HepG2 (cell line): ENCODE results near the gene HYOU1. TPM values are rescaled to one million over a fixed set of nuclear protein-coding genes. Genes with fewer than 3 reads are reported as not detected.

Source experiments
- ATF2 ChIP-seq: sonication (generic); formaldehyde crosslinking; IDR thresholded peaks from 2 replicates; pipeline ENCODE4 v1.4.0; 2020; ENCODE audit warnings: missing genetic modification reagents
- BATF2 ChIP-seq: sonication (generic); formaldehyde crosslinking; IDR thresholded peaks from 2 replicates; pipeline ENCODE4 v1.8.0; 2022; ENCODE audit warnings: mild to moderate bottlenecking, missing genetic modification reagents, moderate library complexity
- BORCS8-MEF2B ChIP-seq: sonication (generic); formaldehyde crosslinking; IDR thresholded peaks from 2 replicates; pipeline ENCODE4 v1.8.0; 2022; ENCODE audit warnings: mild to moderate bottlenecking, missing genetic modification reagents
- CENPT ChIP-seq: sonication (generic); formaldehyde crosslinking; IDR thresholded peaks from 2 replicates; pipeline ENCODE4 v1.8.0; 2022; ENCODE audit warnings: low read depth, mild to moderate bottlenecking, moderate library complexity, missing genetic modification reagents
- SMAD9 ChIP-seq: sonication (generic); formaldehyde crosslinking; IDR thresholded peaks from 2 replicates; pipeline ENCODE4 v1.5.1; 2020; ENCODE audit warnings: mild to moderate bottlenecking, missing genetic modification reagents
- TFDP1 ChIP-seq: IDR thresholded peaks from 2 replicates; pipeline ENCODE4 v1.6.1; 2016; ENCODE audit warnings: missing compliant biosample characterization, missing genetic modification reagents, borderline replicate concordance
- ZBTB7B ChIP-seq: sonication (generic); formaldehyde crosslinking; IDR thresholded peaks from 2 replicates; pipeline ENCODE4 v1.4.0; 2020; ENCODE audit warnings: missing genetic modification reagents
- ZHX1 ChIP-seq: sonication (generic); formaldehyde crosslinking; IDR thresholded peaks from 2 replicates; pipeline ENCODE4 v1.8.1; 2022; ENCODE audit warnings: low read depth, mild to moderate bottlenecking, missing genetic modification reagents
- ZMAT3 ChIP-seq: sonication (generic); formaldehyde crosslinking; conservative IDR thresholded peaks from 2 replicates; pipeline ENCODE4 v1.7.0; 2021; ENCODE audit warnings: missing genetic modification reagents
- ZNF17 ChIP-seq: sonication (generic); formaldehyde crosslinking; IDR thresholded peaks from 2 replicates; pipeline ENCODE4 v1.5.0; 2020; ENCODE audit warnings: mild to moderate bottlenecking, missing genetic modification reagents
- ZNF275 ChIP-seq: sonication (generic); formaldehyde crosslinking; IDR thresholded peaks from 2 replicates; pipeline ENCODE4 v1.8.0; 2022; ENCODE audit warnings: missing genetic modification reagents, mild to moderate bottlenecking, inconsistent platforms, borderline replicate concordance
- ZNF33B ChIP-seq: sonication (generic); formaldehyde crosslinking; IDR thresholded peaks from 2 replicates; pipeline ENCODE4 v1.5.1; 2020; ENCODE audit warnings: mild to moderate bottlenecking, missing genetic modification reagents
- ZNF350 ChIP-seq: sonication (generic); formaldehyde crosslinking; IDR thresholded peaks from 2 replicates; pipeline ENCODE4 v1.4.0; 2020; ENCODE audit warnings: mild to moderate bottlenecking, low read depth, missing genetic modification reagents, borderline replicate concordance
- ZNF678 ChIP-seq: sonication (generic); formaldehyde crosslinking; IDR thresholded peaks from 2 replicates; pipeline ENCODE4 v1.4.0; 2020; ENCODE audit warnings: mild to moderate bottlenecking, missing genetic modification reagents
- ZNF749 ChIP-seq: sonication (generic); formaldehyde crosslinking; IDR thresholded peaks from 2 replicates; pipeline ENCODE4 v1.8.0; 2022; ENCODE audit warnings: mild to moderate bottlenecking, missing genetic modification reagents, moderate library complexity, borderline replicate concordance
- ZNF776 ChIP-seq: sonication (generic); formaldehyde crosslinking; IDR thresholded peaks from 2 replicates; pipeline ENCODE4 v1.4.0; 2020; ENCODE audit warnings: mild to moderate bottlenecking, missing genetic modification reagents
- ZSCAN22 ChIP-seq: sonication (generic); formaldehyde crosslinking; IDR thresholded peaks from 2 replicates; pipeline ENCODE4 v1.4.0; 2020; ENCODE audit warnings: mild to moderate bottlenecking, missing genetic modification reagents
- polyA plus RNA-seq, 8 experiments: library from polyadenylated mRNA; depleted of rRNA in 3 of 8; stranded (reverse) in 7 of 8; unstranded in 1 of 8; fragments of >200 nt; fragmentation: Illumina TruSeq in 4 of 8; extraction: Trizol in 4 of 8; gene quantifications; 2 replicates each; pipeline versions ENCODE4 v1.2.1 to v1.2.3, GENCODE V29; 2011 to 2016; ENCODE audit warnings: low read depth in 4 of 8, missing spikeins in 1 of 8, mixed read lengths in 1 of 8; ENCODE audit not compliant: insufficient read depth in 1 of 8
- total RNA-seq, 5 experiments: library from RNA; depleted of rRNA; stranded (reverse); fragments of >200 nt; fragmentation: Illumina TruSeq; extraction: Trizol; gene quantifications; 2 replicates each; pipeline ENCODE4 v1.2.3, GENCODE V29; 2016; ENCODE audit warnings: low read depth in 1 of 5

Gene HYOU1
- total and polyA plus RNA-seq, 2 of the 13 experiments (the other 11 are each of a cell fraction or from before 2014, with no cell fraction given): 127 to 155 TPM

- no peak for TF ChIP-seq ZNF17 (CRISPR knock-in tag)
- TF ChIP-seq ZNF678 (CRISPR knock-in tag): no peak
- peak; percentile 74; the same call in 1 of the 2 replicates for TF ChIP-seq TFDP1 (CRISPR knock-in tag)
- peak; percentile 18; the same call in 1 of the 2 replicates for TF ChIP-seq ATF2 (CRISPR knock-in tag)
- no peak; the same call in 1 of the 2 replicates for TF ChIP-seq ZNF776 (CRISPR knock-in tag)
- TF ChIP-seq ZNF33B (CRISPR knock-in tag): 0 out of 2 replicates have a peak, but pooled peaks have one; percentile 74
- TF ChIP-seq SMAD9: peak; percentile 65; the same call in 1 of the 2 replicates
- TF ChIP-seq ZNF275: 0 out of 2 replicates have a peak, but pooled peaks have one; percentile 28
- TF ChIP-seq ZBTB7B (CRISPR knock-in tag): peak; percentile 66; the same call in 1 of the 2 replicates
- peak; percentile 63; the same call in 1 of the 2 replicates for TF ChIP-seq ZSCAN22 (CRISPR knock-in tag)
- TF ChIP-seq ZMAT3 (CRISPR knock-in tag): peak; percentile 81; the same call in 1 of the 2 replicates
- peak; percentile 68; the same call in 1 of the 2 replicates for TF ChIP-seq ZNF350 (CRISPR knock-in tag)
- no peak for TF ChIP-seq BATF2 (CRISPR knock-in tag)
- no peak for TF ChIP-seq CENPT
- TF ChIP-seq ZHX1: peak; percentile 34; the same call in 1 of the 2 replicates
- TF ChIP-seq ZNF749 (CRISPR knock-in tag): peak; percentile 55; the same call in 1 of the 2 replicates
- peak; percentile 14; the same call in 1 of the 2 replicates for TF ChIP-seq BORCS8-MEF2B
Observed at GRCh38 chr11:118997627-118998387, 59.2 kb downstream of the HYOU1 start, which contains the start of gene CENATAC (continued).
